Measurements from ENCODE around the gene F13A1.

The F13A1 gene

DNA sequence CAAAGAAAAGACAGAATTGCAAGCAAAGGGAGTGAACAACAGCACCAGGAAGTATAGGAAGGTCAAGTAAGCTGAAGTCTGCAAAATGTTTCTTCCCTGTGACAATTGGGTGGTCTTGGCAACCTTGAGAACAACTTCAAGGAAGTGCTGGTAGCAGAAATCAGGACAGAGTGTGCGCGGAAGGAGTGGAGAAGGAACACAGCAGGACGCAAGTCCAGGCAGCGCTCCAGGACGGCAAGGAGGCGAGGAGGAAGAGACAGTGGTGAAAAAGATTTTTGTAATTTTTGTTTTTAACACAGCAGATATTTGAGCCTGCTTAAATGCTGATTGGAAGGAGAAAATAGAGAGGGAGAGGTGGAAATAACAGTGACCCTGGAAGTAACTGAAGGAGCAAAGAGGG lies 141.7 kb downstream of the F13A1 start:
- no peak overlapping the region for H4K12ac ChIP-seq (ENCODE audit: low read depth, low read length)
- no peak overlapping the region for H2BK12ac ChIP-seq (ENCODE audit: low read length)
- H4K8ac ChIP-seq (ENCODE audit: low read depth, low read length): no peak overlapping the region
- H3K79me1 ChIP-seq (ENCODE audit: low read length): no peaks in the 10 kb centered on the region
- H3K14ac ChIP-seq (ENCODE audit: low read length): no peak overlapping the region
- H2BK5ac ChIP-seq (ENCODE audit: low read depth, low read length, poor library complexity): no peak overlapping the region
- no peak overlapping the region for H3K27ac ChIP-seq (ENCODE audit: low read depth, low read length)
- no peaks in the 10 kb centered on the region for H3K36me3 ChIP-seq (ENCODE audit: control insufficient read depth in 1 of 2, insufficient read depth in 2 of 2, low read length in 2 of 2)
- H4K91ac ChIP-seq (ENCODE audit: low read depth, low read length): no peak overlapping the region
- H3K27me3 ChIP-seq (ENCODE audit: insufficient read depth, low read length): no peaks in the 10 kb centered on the region
- no peak overlapping the region for H3K23ac ChIP-seq (ENCODE audit: low read length)
- no CpG with 5 or more reads among the region's 6 CpGs for WGBS (ENCODE audit: extremely low coverage, insufficient coverage, insufficient read length)
- H3K4me1 ChIP-seq (ENCODE audit: control insufficient read depth in 1 of 2, insufficient read depth in 2 of 2, low read length in 2 of 2): no peaks in the 10 kb centered on the region
- no peak overlapping the region for H2AK5ac ChIP-seq (ENCODE audit: low read length)
- H2BK120ac ChIP-seq (ENCODE audit: insufficient read depth, low read length, poor library complexity): no peak overlapping the region
- peaks cover 3% of the 10 kb centered on the region for H3K9me3 ChIP-seq (ENCODE audit: insufficient read depth, low read depth, low read length)
- no peak overlapping the region for H2AFZ ChIP-seq (ENCODE audit: insufficient read depth, low read length, poor library complexity)
- H3K4ac ChIP-seq (ENCODE audit: low read depth, low read length): no peak overlapping the region
- no peak overlapping the region for H3K9ac ChIP-seq (ENCODE audit: low read length)
- no peak overlapping the region for H3K18ac ChIP-seq (ENCODE audit: low read length)
- no peak overlapping the region for H3K4me3 ChIP-seq (ENCODE audit: low read depth, low read length)
- DNase-seq: no peak
- no peaks in the 10 kb centered on the region for H3K79me2 ChIP-seq (ENCODE audit: control insufficient read depth, insufficient read depth, low read length, poor library complexity)
- H3K4me2 ChIP-seq (ENCODE audit: low read length): no peak overlapping the region

DNA sequence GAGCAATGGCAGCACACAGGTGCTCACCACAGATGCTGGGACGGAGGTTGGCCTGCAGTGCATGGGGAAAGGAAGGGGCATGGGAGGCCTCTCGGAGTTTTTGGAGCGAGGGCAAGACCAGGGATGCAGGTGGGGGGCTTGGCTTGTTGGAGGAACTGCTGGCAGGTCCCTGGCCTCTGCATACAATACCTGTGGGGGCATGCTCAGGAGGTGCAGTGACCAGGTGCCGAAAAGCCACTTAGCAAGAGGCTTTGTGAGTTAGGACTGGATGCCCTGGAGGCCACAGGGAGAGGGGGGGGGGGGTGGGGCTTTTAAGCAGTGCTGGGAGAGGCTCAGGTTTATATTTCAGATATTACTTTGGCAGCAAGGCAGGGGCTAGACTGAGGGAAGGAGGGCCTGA lies 142.7 kb downstream of the F13A1 start:
- WGBS (ENCODE audit: extremely low coverage, insufficient coverage, insufficient read length): no CpG with 5 or more reads among the region's 4 CpGs
- H3K4me1 ChIP-seq (ENCODE audit: control insufficient read depth in 1 of 2, insufficient read depth in 2 of 2, low read length in 2 of 2): no peaks in the 10 kb centered on the region
- no peak overlapping the region for H2AFZ ChIP-seq (ENCODE audit: insufficient read depth, low read length, poor library complexity)
- H3K36me3 ChIP-seq (ENCODE audit: control insufficient read depth in 1 of 2, insufficient read depth in 2 of 2, low read length in 2 of 2): no peaks in the 10 kb centered on the region
- H3K18ac ChIP-seq (ENCODE audit: low read length): no peak overlapping the region
- H3K4me3 ChIP-seq (ENCODE audit: low read depth, low read length): no peak overlapping the region
- no peak overlapping the region for H3K4me2 ChIP-seq (ENCODE audit: low read length)
- H2BK12ac ChIP-seq (ENCODE audit: low read length): no peak overlapping the region
- no peak for DNase-seq
- H4K91ac ChIP-seq (ENCODE audit: low read depth, low read length): no peak overlapping the region
- no peak overlapping the region for H3K23ac ChIP-seq (ENCODE audit: low read length)
- H3K4ac ChIP-seq (ENCODE audit: low read depth, low read length): no peak overlapping the region
- no peak overlapping the region for H3K14ac ChIP-seq (ENCODE audit: low read length)
- no peak overlapping the region for H2BK5ac ChIP-seq (ENCODE audit: low read depth, low read length, poor library complexity)
- no peaks in the 10 kb centered on the region for H3K79me1 ChIP-seq (ENCODE audit: low read length)
- H4K8ac ChIP-seq (ENCODE audit: low read depth, low read length): no peak overlapping the region
- no peak overlapping the region for H3K27ac ChIP-seq (ENCODE audit: low read depth, low read length)
- H3K9me3 ChIP-seq (ENCODE audit: insufficient read depth, low read depth, low read length): peaks cover 3% of the 10 kb centered on the region
- no peak overlapping the region for H3K9ac ChIP-seq (ENCODE audit: low read length)
- H3K79me2 ChIP-seq (ENCODE audit: control insufficient read depth, insufficient read depth, low read length, poor library complexity): no peaks in the 10 kb centered on the region
- H4K12ac ChIP-seq (ENCODE audit: low read depth, low read length): no peak overlapping the region
- no peak overlapping the region for H2AK5ac ChIP-seq (ENCODE audit: low read length)
- no peak overlapping the region for H2BK120ac ChIP-seq (ENCODE audit: insufficient read depth, low read length, poor library complexity)
- no peaks in the 10 kb centered on the region for H3K27me3 ChIP-seq (ENCODE audit: insufficient read depth, low read length)

DNA sequence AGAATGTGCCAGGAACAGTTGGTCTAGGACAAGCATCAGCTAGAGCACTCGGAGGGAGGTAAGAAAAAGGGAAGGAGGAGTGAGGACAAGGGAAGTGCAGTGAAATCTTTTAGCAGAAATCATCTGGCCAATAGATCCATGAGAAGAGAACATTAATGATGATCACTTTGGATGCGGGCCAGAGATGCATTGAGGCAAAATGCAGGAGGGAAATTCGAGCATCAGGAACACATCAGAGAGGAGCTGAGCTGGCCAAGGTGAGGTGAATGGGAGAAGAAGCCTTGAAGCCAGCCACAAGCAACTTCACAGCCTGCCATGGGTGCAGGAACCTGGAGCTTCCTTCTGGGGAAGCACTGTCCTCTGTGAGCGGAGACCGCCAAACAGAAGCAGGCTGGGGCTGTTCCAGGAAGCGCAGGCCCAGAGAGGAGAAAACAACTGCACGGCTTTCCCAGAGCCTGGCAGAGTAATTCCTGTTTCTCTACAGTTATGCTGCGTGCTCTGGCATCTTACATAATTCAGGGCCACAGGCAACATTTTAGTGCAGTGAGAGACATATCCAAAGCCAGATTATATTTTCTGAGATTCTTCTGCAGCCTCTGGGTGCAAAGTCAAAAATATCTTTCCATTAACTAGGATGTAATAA lies 143.8 kb downstream of the F13A1 start:
- no peak overlapping the region for H2AFZ ChIP-seq (ENCODE audit: insufficient read depth, low read length, poor library complexity)
- H3K9me3 ChIP-seq (ENCODE audit: insufficient read depth, low read depth, low read length): peaks cover 3% of the 10 kb centered on the region
- no peak overlapping the region for H3K4ac ChIP-seq (ENCODE audit: low read depth, low read length)
- no peak overlapping the region for H2AK5ac ChIP-seq (ENCODE audit: low read length)
- H3K9ac ChIP-seq (ENCODE audit: low read length): no peak overlapping the region
- H2BK120ac ChIP-seq (ENCODE audit: insufficient read depth, low read length, poor library complexity): no peak overlapping the region
- no peak overlapping the region for H4K91ac ChIP-seq (ENCODE audit: low read depth, low read length)
- no peak overlapping the region for H4K12ac ChIP-seq (ENCODE audit: low read depth, low read length)
- no peak overlapping the region for H4K8ac ChIP-seq (ENCODE audit: low read depth, low read length)
- H3K27ac ChIP-seq (ENCODE audit: low read depth, low read length): no peak overlapping the region
- H3K36me3 ChIP-seq (ENCODE audit: control insufficient read depth in 1 of 2, insufficient read depth in 2 of 2, low read length in 2 of 2): no peaks in the 10 kb centered on the region
- H2BK12ac ChIP-seq (ENCODE audit: low read length): no peak overlapping the region
- H3K79me2 ChIP-seq (ENCODE audit: control insufficient read depth, insufficient read depth, low read length, poor library complexity): no peaks in the 10 kb centered on the region
- H3K4me3 ChIP-seq (ENCODE audit: low read depth, low read length): no peak overlapping the region
- no peak overlapping the region for H3K4me2 ChIP-seq (ENCODE audit: low read length)
- no peaks in the 10 kb centered on the region for H3K27me3 ChIP-seq (ENCODE audit: insufficient read depth, low read length)
- H3K14ac ChIP-seq (ENCODE audit: low read length): no peak overlapping the region
- DNase-seq: no peak
- H3K4me1 ChIP-seq (ENCODE audit: control insufficient read depth in 1 of 2, insufficient read depth in 2 of 2, low read length in 2 of 2): no peaks in the 10 kb centered on the region
- H2BK5ac ChIP-seq (ENCODE audit: low read depth, low read length, poor library complexity): no peak overlapping the region
- H3K18ac ChIP-seq (ENCODE audit: low read length): no peak overlapping the region
- H3K23ac ChIP-seq (ENCODE audit: low read length): no peak overlapping the region
- no CpG with 5 or more reads among the region's 8 CpGs for WGBS (ENCODE audit: extremely low coverage, insufficient coverage, insufficient read length)
- H3K79me1 ChIP-seq (ENCODE audit: low read length): no peaks in the 10 kb centered on the region

DNA sequence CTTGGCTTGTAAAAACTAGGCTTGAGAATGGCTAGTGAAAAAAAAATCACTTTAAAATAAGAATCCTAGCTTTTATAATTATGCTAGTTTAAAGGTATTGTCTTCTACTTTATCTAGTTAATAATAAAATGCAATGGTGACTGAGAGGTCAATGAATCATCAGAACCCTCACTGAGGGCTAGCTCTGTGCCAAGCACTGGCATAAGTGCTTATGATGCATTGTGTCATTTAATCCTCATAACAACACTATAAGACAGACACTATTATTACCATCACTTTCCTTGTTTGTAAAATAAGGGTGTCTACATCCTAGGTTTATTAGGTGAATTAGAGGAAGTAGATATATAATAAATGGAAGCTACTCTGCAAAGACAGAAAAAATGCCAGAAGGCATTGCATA lies 144.3 kb downstream of the F13A1 start:
- Histone ChIP-seq H3K4me2 (ENCODE audit: low read length) (no peak overlapping the region), H3K4me1 (ENCODE audit: control insufficient read depth in 1 of 2, insufficient read depth in 2 of 2, low read length in 2 of 2) (no peaks in the 10 kb centered on the region), H2AFZ (ENCODE audit: insufficient read depth, low read length, poor library complexity) (no peak overlapping the region), H3K79me1 (ENCODE audit: low read length) (no peaks in the 10 kb centered on the region), H3K27ac (ENCODE audit: low read depth, low read length) (no peak overlapping the region), H3K23ac (ENCODE audit: low read length) (no peak overlapping the region), H4K8ac (ENCODE audit: low read depth, low read length) (no peak overlapping the region), H2BK5ac (ENCODE audit: low read depth, low read length, poor library complexity) (no peak overlapping the region), H3K4ac (ENCODE audit: low read depth, low read length) (no peak overlapping the region), H3K4me3 (ENCODE audit: low read depth, low read length) (no peak overlapping the region), H2BK120ac (ENCODE audit: insufficient read depth, low read length, poor library complexity) (no peak overlapping the region), H3K79me2 (ENCODE audit: control insufficient read depth, insufficient read depth, low read length, poor library complexity) (no peaks in the 10 kb centered on the region), H2BK12ac (ENCODE audit: low read length) (no peak overlapping the region), H3K27me3 (ENCODE audit: insufficient read depth, low read length) (no peaks in the 10 kb centered on the region), H3K36me3 (ENCODE audit: control insufficient read depth in 1 of 2, insufficient read depth in 2 of 2, low read length in 2 of 2) (no peaks in the 10 kb centered on the region), H3K18ac (ENCODE audit: low read length) (no peak overlapping the region), H2AK5ac (ENCODE audit: low read length) (no peak overlapping the region), H4K12ac (ENCODE audit: low read depth, low read length) (no peak overlapping the region), H3K9me3 (ENCODE audit: insufficient read depth, low read depth, low read length) (peaks cover 3% of the 10 kb centered on the region), H3K14ac (ENCODE audit: low read length) (no peak overlapping the region), H4K91ac (ENCODE audit: low read depth, low read length) (no peak overlapping the region), H3K9ac (ENCODE audit: low read length) (no peak overlapping the region)
- no peak for DNase-seq

All from trophoblast cell (in vitro differentiated cells and primary cell).